Measurements from ENCODE around the gene COX15.

DNA sequence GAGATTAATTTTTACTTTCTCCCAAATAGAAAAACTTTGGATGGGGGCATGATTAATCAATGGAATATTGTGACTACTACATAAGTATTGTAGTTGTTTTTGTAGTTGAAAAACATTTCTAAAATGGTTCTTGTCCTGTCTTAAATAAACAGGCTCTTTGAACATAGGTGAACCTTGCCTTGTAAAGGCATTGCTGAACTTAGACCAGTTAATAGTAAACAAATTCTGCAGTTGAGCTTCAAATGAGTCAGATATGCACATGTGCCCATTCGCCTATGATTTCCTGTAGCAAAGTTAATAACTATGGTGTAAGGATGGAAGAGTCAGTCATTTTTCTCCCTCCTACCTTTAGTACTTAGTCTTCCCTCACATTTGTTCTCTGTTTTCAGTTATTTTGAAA, 22.7 kb upstream of the COX15 start:
- TF ChIP-seq, protein P1, sequence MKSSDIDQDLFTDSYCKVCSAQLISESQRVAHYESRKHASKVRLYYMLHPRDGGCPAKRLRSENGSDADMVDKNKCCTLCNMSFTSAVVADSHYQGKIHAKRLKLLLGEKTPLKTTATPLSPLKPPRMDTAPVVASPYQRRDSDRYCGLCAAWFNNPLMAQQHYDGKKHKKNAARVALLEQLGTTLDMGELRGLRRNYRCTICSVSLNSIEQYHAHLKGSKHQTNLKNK (CRISPR knock-in tag; IDR thresholded peaks at IDR 0.05), result no peak
- no peak for TF ChIP-seq ESRRA (CRISPR knock-in tag; IDR thresholded peaks at IDR 0.05; ENCODE audit: borderline replicate concordance)
- TF ChIP-seq, protein P2, sequence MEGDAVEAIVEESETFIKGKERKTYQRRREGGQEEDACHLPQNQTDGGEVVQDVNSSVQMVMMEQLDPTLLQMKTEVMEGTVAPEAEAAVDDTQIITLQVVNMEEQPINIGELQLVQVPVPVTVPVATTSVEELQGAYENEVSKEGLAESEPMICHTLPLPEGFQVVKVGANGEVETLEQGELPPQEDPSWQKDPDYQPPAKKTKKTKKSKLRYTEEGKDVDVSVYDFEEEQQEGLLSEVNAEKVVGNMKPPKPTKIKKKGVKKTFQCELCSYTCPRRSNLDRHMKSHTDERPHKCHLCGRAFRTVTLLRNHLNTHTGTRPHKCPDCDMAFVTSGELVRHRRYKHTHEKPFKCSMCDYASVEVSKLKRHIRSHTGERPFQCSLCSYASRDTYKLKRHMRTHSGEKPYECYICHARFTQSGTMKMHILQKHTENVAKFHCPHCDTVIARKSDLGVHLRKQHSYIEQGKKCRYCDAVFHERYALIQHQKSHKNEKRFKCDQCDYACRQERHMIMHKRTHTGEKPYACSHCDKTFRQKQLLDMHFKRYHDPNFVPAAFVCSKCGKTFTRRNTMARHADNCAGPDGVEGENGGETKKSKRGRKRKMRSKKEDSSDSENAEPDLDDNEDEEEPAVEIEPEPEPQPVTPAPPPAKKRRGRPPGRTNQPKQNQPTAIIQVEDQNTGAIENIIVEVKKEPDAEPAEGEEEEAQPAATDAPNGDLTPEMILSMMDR (IDR thresholded peaks at IDR 0.05), result no peak
- no peak for TF ChIP-seq GTF2I (CRISPR knock-in tag; conservative IDR thresholded peaks at IDR 0.05)
- TF ChIP-seq RORB (CRISPR knock-in tag; IDR thresholded peaks at IDR 0.05), result no peak
- TF ChIP-seq, protein P3, sequence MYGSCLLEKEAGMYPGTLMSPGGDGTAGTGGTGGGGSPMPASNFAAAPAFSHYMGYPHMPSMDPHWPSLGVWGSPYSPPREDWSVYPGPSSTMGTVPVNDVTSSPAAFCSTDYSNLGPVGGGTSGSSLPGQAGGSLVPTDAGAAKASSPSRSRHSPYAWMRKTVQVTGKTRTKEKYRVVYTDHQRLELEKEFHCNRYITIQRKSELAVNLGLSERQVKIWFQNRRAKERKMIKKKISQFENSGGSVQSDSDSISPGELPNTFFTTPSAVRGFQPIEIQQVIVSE (CRISPR knock-in tag; IDR thresholded peaks at IDR 0.05; ENCODE audit: borderline replicate concordance), result no peak
